HG02852 (cell line): ENCODE measurements around the gene AUTS2.

ENCODE experiments used
- ATAC-seq: cut with Tn5 transposase; IDR thresholded peaks from one replicate; pipeline ENCODE4 v1.9.1; 2021; ENCODE audit warnings: mild to moderate bottlenecking, moderate library complexity; ENCODE audit not compliant: unreplicated experiment

The AUTS2 gene

GRCh38 chr7:69811476-69812308 is 213.4 kb downstream of the AUTS2 start:
- no peak for ATAC-seq

GRCh38 chr7:69812756-69813155 is 214.5 kb downstream of the AUTS2 start:
- no peak for ATAC-seq

DNA sequence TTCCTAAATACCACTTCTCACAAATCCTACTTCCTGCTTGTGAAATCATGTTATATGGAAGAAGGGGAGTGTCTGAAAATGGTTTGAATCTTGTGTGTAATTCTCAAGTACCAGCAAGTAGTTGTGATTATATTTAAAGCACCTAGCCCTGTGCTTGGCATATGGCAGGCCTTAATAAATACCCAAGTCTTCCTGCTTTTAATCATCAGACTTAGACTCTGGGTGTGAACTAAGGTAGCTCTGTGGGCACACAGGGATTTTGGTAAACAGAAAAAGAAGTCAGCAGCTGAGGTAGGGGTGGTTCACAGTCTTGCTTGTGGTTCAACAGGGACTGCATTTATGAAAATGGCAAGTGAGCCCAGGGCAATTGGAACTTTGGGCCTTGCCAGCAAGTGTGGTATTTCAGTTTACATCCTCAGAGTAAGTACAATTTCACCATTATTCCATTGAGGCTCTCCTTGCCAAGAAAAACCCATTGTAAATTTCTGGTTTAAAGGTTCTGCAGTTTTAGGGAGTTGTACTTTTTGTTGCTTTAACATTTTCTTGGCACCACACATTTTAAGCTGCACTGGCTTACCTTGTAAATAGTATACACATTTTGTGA is 215.5 kb downstream of the AUTS2 start:
- no peak for ATAC-seq

DNA sequence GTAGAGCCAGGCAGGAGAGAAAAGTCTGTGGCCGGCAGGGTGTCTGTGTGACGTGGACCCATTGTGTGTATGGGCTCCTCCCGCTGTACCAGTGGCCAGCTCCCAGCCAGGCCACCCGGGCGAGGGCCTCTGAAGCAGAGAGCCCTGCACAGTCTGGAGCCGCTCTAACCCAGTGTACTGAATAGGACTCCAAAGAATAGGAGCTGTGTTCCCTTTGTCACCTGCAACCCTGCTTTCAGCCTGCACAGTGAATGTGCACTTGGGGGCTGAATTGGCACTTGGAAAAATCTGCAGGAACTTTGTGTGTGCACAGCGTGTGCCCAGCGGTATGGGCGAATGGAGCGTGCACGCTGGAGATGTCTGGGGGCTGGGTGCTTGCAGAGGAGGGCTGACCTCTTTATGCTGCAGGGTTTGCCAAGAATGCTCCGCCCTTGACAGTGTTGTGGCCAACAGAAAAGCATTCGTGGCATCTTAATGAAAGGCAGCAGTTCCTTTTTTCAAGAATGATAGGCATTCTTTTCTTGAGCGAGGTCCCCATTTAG is 216.2 kb downstream of the AUTS2 start:
- ATAC-seq: no peak

DNA sequence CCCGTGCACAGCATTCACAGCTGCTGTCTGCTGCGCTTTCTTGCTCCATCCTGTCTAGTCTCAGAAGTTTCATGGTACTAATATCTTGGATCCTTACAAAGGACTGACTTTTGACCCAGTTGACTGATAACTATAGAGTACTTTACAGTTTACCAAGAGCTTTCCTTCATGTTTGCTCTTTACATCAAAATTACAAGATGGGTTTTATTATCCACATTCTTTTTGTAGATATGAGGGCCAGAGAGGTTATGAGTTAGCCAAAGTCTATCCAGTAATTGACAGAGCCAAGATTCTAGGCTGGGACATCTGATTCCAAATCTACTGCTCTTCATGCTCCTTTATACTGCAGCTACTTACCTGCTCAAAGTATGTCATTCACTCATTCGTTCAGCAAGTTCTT is 218.2 kb downstream of the AUTS2 start:
- no peak for ATAC-seq

DNA sequence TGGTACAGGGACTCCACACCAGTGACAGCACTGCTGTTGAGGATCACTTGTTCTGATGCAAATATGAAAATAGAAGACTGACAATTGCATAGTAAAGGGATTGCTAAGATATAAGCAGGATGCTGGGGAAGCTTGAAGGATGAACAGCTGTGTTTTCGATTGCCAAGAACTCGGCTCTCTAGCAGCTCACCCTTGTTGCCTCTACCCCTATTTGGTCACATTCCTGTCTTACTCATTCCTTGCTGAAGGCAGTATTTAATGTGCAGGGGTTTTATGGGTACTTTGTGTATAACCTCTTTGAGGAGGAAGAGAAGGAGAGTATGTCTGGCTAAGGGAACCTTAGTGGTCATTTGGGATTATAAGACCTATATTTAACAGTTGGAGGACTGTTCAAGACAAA is 218.8 kb downstream of the AUTS2 start:
- no peak for ATAC-seq

GRCh38 chr7:69817841-69818635 is 219.8 kb downstream of the AUTS2 start:
- no peak for ATAC-seq

DNA sequence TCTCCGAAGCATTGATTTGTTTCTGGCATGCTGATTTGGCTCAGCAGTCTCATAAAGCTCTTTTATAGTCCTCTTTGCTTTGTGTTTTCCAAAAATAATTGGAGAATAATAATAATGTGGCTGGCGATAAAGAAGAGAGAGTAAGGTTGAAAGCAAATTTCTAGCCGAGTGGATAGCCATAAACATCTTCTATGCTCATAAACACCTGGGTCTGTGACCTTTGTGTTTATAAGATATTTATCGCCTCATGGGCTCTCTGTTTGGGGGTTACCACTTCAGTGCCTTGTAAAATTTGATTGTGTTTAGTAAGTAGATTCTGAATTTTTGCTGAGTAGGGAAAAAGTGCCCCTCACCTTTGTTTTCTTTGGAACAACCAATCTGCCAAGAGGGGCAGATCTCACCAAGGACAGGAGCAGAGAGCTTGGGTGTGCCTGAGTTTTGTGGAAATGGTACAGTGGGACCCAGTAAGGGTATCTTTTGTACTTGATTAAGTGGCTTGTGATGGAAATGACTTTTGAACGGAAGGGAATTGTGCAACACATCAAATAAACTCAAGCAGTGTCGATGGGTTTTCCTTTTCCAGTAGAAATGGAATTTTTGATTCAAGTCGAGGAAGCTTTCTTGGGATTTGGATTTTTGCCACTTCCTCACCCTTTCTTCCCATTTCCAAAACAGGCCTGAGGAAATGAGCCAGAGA is 220.5 kb downstream of the AUTS2 start:
- no peak for ATAC-seq

- no peak for ATAC-seq
Measured at GRCh38 chr7:69819333-69819705, 221.0 kb downstream of the AUTS2 start.

GRCh38 chr7:69820479-69821192 is 222.4 kb downstream of the AUTS2 start:
- no peak for ATAC-seq

GRCh38 chr7:69822386-69822785 is 224.1 kb downstream of the AUTS2 start:
- no peak for ATAC-seq

GRCh38 chr7:69823151-69823744 is 225.0 kb downstream of the AUTS2 start:
- no peak for ATAC-seq

- ATAC-seq: no peak
Measured at GRCh38 chr7:69825113-69825972, 227.1 kb downstream of the AUTS2 start.

- ATAC-seq: no peak
Measured at GRCh38 chr7:69826283-69826682, 228.0 kb downstream of the AUTS2 start.

- no peak for ATAC-seq
Measured at GRCh38 chr7:69827140-69827539, 228.9 kb downstream of the AUTS2 start.

DNA sequence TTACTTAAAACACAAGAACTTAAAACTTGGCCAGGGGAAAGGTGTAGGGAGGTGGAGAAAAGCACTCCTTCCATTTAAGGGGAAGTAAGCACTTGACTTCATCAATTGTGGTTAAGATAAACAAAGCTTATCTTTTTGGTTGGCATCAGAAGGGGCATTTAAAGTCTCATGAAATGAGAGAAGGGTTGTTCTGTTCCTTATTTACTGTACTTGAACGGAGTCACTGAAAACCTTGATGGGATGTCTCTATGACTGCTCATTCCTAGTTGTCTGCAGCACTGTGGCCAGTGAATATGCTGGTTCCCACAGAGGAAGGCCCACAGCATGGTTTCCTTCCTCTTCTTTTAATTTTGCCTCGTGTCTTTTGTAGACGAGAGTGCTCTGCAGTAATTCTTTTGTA is 229.3 kb downstream of the AUTS2 start:
- no peak for ATAC-seq

DNA sequence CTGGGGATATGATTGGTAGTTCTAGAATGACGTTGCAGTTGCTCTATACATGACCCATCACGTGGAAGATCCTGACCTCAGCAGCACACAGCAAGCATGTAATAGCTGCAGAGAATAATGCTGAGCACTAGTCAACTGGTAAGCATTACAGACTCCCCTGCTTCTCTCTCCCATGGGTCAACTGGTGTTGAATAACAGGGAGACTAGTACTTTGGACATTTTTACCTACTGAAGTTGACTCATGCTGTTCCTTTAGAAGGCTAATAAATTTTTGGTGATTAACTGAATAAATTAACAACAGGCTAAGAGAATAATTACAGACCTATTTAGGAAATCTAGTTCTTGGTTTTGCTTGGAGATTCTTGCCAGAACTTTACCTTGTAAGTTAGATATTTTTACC is 234.1 kb downstream of the AUTS2 start:
- no peak for ATAC-seq

- no peak for ATAC-seq
Measured at GRCh38 chr7:69833964-69834363, 235.7 kb downstream of the AUTS2 start.

DNA sequence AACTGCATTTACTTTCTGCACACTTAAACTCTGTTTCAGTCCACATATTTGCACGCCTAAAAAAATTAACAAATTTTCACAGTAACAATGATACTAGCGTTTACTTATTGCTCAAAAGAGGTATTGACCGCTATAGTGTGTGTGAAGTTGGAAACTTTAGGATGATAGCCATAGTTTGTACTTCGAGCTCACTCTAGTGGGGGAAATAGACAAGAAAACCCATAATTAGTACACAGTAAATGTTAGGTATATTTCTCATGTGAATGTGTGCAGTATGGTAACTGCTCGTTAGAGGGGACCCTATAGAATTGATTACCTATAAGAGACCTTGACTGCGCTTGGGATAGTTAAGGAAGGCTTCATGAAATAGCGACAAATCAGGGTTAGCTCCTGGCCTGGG is 238.4 kb downstream of the AUTS2 start:
- ATAC-seq: no peak
